Right kidney (tissue), 9 donors: ENCODE data around the gene TMPRSS15.
"Not testable (repeated sequence)": the region's sequence is repeated elsewhere in the genome, so short reads cannot be mapped to it uniquely, and the experiment has no call there.

Experiments used
- DNase-seq: peaks from one replicate; pipeline ENCODE4 v3.0.0-alpha.2; 2016
- long read RNA-seq, 8 donors: transcript quantifications; one replicate each; lab custom pipeline, GENCODE V29; 2026

Gene TMPRSS15
- long read RNA-seq, donor 1 = 0 reads
- long read RNA-seq, donor 2 = 0 reads
- long read RNA-seq, donor 3 = 0 reads
- long read RNA-seq, donor 4 = 0 reads
- long read RNA-seq, donor 5 = 0 reads
- long read RNA-seq, donor 6 = 0 reads
- long read RNA-seq, donor 7 = 0 reads
- long read RNA-seq, donor 8 = 0 reads

- DNase-seq = no peak
Measured at GRCh38 chr21:18403735-18404450, at the start of gene TMPRSS15. TMPRSS15 (minus strand) TSS chr21:18403785; CDS start chr21:18403622, 163 bp downstream.

GRCh38 chr21:18451670-18452069 lies 48.1 kb upstream of the TMPRSS15 start:
- no peak for DNase-seq

DNA sequence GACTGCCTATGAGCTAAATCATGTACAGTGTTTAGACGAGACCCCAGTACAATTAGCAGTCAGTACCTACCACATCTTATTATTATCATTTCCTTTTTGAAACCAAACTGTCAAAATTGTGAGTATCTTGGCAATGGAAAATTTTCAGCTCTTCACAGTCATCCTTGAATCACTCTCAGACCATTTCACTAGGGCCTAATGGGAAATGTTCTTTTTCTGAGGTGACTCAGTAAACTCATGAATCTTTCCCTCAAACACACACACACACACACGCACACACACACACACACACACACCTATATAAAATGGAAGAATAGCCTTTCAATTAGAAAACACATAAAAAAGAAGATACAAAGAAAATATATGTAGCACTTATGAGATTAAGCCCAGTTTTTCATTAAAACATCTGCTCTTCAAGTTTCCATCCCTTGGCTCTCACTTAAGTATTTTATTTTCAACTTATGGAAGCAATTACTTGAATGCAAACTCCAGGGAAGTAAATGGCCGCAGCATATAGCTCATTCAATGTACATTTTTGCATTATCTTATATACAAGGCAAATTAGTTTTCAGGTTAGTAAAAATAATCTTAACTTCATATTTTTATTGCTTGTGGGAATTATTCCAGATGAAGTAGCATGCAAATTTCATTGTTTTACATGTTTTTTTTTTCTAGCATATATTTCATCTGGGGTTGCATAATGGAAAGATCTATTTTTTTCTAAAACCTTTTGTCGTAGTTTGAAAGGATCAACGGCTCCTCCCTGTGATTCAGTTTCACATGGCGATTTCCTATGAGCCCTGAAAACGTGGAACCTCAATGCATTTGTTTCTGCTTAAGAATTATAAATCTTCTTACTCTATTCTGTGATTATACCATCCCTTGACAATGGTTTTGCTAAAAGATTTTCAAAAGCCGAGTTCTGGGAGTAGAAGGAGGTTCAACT lies 46.3 kb upstream of the TMPRSS15 start:
- DNase-seq = no peak

DNA sequence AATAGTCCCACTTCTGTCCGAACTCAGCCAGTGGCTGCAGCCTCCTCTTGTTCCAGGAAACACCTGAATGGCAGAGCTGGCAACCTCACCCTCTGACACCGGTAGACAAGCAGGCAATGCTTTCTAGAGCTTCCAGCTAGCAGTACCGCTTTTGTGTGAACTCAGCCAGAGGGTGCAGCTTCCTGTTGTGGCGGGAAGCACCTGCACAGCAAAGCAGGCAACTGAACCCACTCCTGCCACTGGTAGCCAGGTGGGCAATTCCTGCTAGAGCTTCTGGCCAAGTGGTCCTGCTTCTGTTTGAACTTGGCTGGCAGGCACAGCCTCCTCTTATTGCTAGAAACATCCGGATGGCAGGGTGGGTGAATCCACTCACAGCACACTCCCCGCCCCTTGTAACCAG lies 40.1 kb upstream of the TMPRSS15 start:
- no peak for DNase-seq

DNA sequence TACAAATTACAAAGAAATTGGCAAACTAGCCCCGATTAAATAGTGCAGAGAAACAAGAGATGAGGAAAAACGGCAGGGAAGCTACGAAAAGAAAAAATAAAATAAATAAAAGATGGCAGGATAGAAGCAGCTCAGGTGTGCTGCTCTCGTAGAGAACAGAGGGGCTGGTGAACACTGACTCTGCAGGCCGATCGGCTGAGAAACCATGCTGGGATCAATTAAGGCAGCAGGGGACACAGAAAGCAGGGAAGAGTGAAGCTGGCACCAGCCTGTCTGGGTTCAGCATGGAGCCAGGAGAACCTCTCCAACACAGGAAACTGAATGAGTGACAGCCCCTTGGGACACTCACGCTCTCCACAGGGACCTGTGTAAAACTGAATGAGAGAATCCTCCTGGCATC lies 39.5 kb upstream of the TMPRSS15 start:
- no peak for DNase-seq

DNA sequence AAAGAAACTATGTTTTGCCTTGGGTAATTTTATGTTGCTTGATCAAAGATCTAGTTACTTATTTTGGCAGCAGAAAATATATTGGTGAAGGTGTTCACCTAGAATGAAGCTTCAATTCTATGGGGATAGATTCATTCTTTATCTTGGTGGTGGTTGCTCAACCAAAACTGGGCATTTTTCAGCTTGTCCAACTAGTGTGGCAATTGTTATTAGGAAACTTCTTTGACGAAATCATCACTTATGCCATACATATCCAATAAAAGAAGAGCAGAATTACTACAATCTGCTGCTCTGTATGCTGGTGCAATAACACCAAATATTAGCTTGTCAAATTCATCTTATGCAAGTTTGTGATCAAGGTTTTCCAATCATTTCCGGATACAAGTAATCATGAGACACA lies 26.8 kb upstream of the TMPRSS15 start:
- no peak for DNase-seq

DNA sequence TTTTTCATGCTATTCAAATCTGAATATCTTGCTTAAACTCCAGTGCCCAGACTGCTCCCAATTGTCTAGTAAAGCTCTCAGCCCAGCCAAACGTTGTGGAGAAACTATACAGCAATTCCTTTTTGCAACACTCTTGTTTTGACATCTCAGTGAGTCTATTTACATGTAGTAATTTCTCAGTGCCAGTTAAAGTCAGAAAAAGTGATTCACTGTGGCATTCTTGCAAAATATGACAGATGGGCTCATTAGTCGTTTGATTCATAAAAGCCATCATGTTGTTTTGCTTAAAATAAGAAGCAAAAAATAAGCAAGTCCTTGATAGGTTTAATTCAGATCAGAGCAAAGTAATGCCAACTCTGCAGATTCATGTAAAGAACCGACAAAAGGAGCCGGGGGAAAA lies 20.7 kb upstream of the TMPRSS15 start:
- no peak for DNase-seq

GRCh38 chr21:18417141-18417790 lies 13.7 kb upstream of the TMPRSS15 start:
- no peak for DNase-seq

DNA sequence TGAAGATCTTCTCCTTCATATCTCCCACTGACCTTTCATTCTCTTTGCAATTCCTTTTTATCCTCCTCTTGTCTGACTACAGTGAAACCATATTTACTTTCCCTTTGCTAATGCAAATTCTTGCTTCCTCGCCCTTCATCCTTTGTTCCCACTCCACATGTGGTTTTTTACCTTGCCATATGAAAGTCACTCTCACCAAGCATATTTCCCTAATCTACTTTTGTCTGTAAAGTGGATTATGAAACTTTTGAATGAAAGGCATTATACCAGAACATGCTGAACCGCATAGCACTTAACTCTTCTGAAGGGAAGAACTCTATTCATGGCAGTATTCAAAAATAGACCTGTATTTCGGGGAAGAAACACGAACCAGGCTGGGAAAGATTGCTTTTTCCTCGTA lies 8.0 kb upstream of the TMPRSS15 start:
- no peak for DNase-seq

DNA sequence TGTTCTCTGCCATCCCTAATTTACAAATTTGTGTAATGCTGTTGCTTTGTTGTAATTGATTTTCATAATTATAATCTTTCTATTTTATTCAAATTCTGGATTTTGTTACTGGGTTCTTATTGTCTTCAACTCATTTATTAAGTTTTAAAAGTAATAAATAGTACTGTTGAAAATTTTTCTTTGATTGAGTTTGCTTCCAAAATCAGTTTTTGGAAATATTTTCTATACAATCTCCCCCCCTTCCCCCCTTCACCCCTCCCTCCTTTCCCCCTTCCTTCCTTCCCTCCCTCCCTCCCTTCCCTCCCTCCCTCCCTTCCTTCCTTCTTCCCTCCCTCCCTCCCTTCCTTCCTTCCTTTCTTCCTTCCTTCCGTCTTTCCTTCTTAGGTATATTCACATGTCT lies 6.0 kb upstream of the TMPRSS15 start:
- no peak for DNase-seq

DNA sequence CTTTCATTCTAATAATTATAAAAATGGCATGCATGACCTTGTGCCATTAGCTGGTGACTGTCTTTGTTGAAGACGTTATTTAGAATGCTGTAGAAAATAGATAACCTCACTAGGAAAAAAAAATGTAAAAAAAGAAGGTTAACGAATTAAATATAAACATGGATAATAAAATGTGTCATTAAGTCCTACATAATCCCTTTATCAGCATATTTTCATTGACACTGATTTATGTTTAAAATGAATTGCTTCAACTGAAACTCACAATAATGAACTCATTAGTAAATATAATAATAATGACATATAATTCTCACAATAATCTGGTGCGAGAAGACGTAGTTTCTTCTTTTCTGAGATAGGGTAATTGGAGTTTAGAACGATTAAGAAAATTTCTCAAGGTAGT lies 4.7 kb downstream of the TMPRSS15 start:
- DNase-seq = no peak

- no peak for DNase-seq
Measured at GRCh38 chr21:18387994-18388393, 15.6 kb downstream of the TMPRSS15 start.

DNA sequence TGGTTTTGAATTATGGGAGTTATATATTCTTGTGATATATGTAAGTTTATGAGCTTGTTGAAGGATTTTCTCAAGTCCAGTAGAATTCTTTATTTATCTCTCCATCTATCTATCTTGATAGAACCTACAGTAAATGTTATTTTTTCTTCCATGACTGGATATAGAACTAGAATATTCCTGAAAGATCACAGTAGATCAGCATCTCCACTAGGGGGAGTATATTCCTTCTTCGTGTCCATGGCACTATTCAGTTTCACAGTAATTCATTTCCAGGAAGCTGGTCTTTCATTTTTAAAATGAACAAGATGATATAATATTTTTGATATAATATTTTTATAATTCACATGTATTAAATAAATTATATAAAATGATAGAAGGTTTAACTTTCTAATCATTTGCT lies 18.8 kb downstream of the TMPRSS15 start:
- no peak for DNase-seq

GRCh38 chr21:18382934-18383619 lies 20.5 kb downstream of the TMPRSS15 start:
- not testable (repeated sequence) for DNase-seq

GRCh38 chr21:18382141-18382540 lies 21.4 kb downstream of the TMPRSS15 start:
- no peak for DNase-seq

- no peak for DNase-seq
Measured at GRCh38 chr21:18373606-18374005, 30.0 kb downstream of the TMPRSS15 start.

GRCh38 chr21:18370301-18370700 lies 33.3 kb downstream of the TMPRSS15 start:
- no peak for DNase-seq

- no peak for DNase-seq
Measured at GRCh38 chr21:18369115-18369514, 34.5 kb downstream of the TMPRSS15 start.

GRCh38 chr21:18368205-18368604 lies 35.4 kb downstream of the TMPRSS15 start:
- DNase-seq = no peak

DNA sequence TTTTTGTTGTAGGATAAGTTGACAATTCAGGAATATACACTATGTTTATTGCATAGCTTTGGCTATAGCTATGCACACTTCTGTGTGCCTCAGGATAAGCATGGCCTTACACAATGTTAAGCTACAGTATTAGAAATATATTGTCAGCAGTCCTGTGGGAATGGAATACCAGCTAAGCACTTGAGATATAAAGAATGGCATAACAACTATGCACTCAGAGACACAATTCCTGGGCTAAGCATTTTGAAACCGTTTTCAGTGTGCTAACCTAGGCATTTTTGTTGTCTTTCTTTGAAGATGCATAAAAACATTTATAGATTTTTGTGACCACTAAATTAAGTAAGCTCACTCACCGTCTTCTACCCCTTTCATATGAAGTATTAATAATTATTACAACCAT lies 46.8 kb downstream of the TMPRSS15 start:
- DNase-seq = no peak

DNA sequence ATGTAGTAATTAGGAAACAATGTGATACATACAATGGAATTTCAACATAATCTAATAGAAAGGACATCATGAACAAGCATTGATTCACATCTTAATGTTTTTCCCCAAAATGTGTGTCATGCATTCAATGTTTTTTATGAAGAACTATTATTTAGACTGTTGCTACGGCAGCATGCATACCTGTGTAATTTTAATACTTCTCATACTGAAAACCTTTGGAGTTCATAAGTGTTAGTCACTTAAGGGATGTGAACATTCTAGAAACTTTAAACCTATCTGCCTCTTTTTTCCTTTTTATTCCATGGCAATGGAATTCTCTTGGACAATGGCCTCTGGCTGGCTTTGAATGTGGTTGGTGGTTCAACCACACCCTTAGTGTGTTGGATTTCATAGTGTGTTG lies 48.6 kb downstream of the TMPRSS15 start:
- DNase-seq = no peak

GRCh38 chr21:18350216-18350615 lies 53.4 kb downstream of the TMPRSS15 start:
- DNase-seq = no peak
